GM18517 (cell line): ENCODE data around the gene PHF21B.

Experiments used
- ATAC-seq: cut with Tn5 transposase; IDR thresholded peaks from one replicate; pipeline ENCODE4 v1.9.1; 2021; ENCODE audit warnings: mild to moderate bottlenecking, moderate library complexity; ENCODE audit not compliant: unreplicated experiment

The PHF21B gene

GRCh38 chr22:45019861-45020655, 10.3 kb upstream of the PHF21B start:
- ATAC-seq = no peak

- no peak for ATAC-seq
These were observed 4.8 kb upstream of the PHF21B start for GRCh38 chr22:45014654-45015053.

GRCh38 chr22:45013138-45013537, 3.3 kb upstream of the PHF21B start:
- ATAC-seq = no peak

GRCh38 chr22:45010532-45010900, 711 bp upstream of the PHF21B start:
- ATAC-seq = no peak

- no peak for ATAC-seq
These were observed 827 bp downstream of the PHF21B start for GRCh38 chr22:45008751-45009605.

GRCh38 chr22:45008186-45008681, 1.6 kb downstream of the PHF21B start:
- ATAC-seq = no peak

- no peak for ATAC-seq
These were observed 2.2 kb downstream of the PHF21B start for GRCh38 chr22:45007391-45008185.

DNA sequence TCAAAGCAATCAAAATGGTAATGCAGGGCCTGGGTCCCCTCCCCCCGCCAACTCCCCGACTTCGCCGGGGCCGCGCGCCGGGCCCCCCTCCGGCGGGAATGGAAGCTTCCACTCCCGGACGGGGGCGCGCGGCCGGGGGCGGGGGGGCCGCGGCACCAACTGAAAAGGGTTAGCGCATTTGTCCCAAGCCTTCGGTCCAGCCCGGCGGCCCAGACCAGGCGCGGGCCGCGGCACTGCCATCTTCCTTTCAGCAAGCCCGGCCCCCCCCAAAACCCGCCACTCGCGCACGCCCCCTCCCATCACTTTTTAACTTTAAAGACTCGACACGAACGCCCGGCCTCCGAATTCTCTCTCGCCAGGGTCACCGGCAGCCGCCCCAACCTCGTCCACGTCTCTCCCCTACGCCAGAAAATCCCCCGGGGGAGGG, 2.8 kb downstream of the PHF21B start:
- no peak for ATAC-seq

DNA sequence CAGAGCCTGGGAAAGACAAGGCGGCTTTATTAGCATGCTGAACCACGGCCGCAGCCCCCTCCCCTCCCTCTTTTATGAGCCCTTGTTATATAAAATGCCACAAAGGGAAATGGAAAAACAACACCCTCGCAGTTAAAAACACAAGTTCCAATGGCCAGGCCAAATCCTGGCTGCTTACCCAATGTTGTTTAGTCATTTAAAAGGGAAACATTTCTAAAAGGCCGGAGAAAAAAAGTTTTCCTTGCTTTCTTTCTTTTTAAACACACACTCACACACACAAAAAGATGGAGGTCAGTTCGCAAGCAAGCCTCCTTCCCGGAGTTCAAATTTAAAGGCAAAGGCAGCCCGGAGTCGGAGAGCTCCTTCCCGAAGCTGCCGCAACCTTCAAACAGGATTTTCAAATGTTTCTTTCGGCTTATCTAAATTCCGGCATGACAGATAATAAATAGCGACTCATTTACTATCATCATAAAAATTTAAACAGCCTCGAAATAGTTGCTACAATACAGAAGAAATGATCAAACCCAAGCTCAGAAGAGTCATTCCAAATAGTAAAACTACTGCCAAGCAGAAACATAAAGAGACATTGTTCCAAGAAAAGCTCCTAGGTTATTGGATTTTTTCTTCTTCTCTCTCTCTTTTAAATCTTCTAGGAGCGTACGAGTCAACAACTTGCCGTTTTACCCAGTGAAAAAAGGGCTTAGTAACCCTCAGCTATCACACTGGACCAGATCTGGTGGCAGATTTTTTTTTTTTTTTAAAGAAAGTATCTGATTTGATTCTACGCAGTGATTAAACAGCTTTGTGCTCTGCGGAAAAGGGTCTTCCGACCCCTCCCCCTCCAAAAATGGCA, 3.5 kb downstream of the PHF21B start:
- no peak for ATAC-seq

GRCh38 chr22:45001653-45002052, 8.2 kb downstream of the PHF21B start:
- ATAC-seq = no peak

DNA sequence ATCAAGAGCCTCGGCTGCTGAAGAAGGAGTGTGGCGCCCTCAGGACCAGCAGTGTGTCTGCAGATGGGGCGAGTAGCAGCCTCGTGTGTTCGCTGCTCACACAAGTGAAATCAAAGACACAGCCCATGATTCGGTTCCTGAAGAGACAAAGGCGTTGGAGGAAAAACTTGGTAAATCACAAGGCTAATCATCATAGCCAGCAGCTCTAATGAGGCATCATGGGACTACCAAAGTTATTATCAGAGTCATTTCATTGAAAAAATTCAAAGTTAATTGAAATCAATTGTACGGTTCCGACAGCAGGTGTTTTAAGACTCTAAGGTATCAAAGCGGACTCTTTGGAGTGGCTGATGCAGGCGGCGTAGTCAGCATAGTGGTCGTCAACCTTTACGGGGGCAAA, 9.5 kb downstream of the PHF21B start:
- ATAC-seq = no peak

- no peak for ATAC-seq
These were observed 10.1 kb downstream of the PHF21B start for GRCh38 chr22:44999687-45000086.

DNA sequence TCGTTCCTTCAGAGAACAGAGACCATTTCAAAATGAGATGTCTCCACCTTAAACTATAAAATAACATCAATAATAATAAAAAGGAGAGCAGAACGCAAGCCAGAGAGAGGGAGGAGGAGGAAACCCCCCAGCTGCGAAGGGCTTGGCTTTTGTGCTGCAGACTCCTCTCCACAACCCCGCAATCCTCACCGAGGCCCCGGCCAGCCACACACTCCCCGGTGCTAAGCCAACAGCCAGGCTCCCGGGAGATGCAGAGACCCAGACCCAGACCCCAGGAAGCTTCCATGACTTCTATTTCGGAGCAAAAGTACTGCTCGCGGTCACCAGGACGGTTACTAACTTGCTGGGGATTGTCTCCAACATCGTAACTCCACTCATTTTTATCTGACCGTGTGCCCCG, 10.6 kb downstream of the PHF21B start:
- ATAC-seq = no peak

DNA sequence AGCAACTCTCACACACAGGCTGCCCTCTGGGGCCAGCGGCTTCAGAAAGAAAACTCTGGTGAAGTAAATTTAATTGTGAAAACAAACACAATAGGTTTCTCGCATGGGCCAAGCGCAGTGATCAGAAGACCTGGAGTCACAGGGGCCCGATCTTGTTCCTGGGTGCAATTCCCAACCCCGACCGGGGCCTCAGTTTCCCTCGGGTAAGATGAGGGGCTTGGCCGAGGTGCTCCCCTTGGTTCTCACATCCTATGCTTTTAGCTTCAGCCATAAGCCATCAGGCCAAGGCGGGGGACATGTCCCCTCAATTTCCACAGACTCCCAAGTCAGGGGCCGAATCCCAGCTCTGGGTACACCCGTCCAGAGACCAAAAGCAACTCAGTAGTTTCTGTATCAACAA, 11.5 kb downstream of the PHF21B start:
- no peak for ATAC-seq

- no peak for ATAC-seq
These were observed 12.7 kb downstream of the PHF21B start for GRCh38 chr22:44997060-44997459.

DNA sequence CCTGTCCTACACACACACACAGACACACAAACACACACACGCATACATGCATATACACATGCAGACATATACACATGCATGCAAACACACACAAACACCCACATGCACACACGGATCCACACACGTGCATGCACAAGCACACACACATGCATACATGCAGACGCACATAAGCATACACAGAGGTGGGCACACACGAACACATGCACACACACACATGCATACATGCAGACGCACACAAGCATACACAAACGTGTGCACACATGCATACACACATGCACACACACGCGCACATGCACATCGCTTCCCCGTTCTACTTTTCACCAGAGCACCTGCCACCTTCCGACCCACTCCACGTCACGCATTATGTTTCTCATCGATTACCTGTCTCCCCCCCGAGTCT, 13.2 kb downstream of the PHF21B start:
- ATAC-seq = no peak

- no peak for ATAC-seq
These were observed 13.7 kb downstream of the PHF21B start for GRCh38 chr22:44996120-44996519.

DNA sequence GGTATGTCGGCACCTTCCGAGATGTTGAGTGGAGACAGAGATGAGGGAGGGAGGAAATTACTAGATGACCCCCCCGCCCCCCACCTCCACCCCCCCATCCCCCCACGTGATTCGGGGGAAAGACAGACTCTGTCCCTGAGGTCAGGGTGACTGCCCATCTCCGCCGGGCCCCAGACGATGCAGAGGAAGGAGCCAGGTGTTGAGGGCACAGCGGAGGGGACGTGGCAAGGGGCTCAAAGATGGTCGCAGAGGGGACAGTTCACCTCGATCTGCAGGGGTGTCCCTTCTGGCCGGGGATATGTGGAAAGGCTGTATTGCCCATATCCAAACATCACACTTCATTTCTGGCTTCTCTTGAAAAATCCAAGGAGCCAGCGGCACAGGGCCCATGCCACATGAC, 14.1 kb downstream of the PHF21B start:
- no peak for ATAC-seq

DNA sequence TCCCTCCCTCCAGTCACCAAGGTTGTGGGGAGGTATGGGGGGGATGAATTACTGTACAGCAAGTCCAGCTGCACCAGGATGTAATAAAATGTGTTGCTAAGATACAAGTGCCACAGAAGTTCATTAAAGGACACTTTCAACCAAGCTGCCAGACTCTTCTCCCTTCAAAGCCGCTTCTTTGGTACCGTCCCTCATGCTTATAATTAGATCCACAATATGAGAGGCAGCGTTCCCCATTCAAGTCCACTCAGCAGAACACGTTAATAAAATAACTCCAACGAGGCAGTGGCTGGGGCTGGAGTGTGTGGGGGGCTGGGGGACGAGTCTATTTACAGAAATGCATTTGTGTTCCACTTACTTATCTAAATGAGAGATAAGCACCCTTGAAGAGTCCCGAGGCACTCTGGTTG, 14.7 kb downstream of the PHF21B start:
- ATAC-seq = no peak

GRCh38 chr22:44994399-44995104, 15.3 kb downstream of the PHF21B start:
- no peak for ATAC-seq
